Measurements from ENCODE around the gene SOX21.

Gene SOX21

GRCh38 chr13:94674609-94675348 lies 37.6 kb downstream of the SOX21 start:
- DNase-seq = peak; percentile 79

DNA sequence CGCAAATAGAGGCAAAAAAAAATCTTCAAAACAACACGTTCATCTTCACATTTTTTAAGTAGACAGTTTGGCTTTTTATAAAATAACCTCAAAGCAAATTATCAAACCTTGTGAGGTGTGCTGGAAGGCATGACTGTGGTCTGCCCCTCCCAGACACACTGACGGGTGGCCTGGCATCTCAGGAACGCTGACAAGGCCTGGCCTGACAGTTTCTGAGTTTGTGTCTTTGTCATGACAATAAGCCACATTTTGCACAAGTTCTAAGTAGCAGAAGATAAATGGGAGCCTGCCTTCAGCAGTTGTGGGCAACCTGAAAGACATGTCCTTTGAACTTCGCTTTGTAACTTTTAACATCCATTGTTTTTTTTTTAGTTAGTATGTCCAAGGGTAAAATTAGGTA lies 38.5 kb downstream of the SOX21 start:
- no peak for DNase-seq

GRCh38 chr13:94672400-94672799 lies 39.9 kb downstream of the SOX21 start:
- no peak for DNase-seq

DNA sequence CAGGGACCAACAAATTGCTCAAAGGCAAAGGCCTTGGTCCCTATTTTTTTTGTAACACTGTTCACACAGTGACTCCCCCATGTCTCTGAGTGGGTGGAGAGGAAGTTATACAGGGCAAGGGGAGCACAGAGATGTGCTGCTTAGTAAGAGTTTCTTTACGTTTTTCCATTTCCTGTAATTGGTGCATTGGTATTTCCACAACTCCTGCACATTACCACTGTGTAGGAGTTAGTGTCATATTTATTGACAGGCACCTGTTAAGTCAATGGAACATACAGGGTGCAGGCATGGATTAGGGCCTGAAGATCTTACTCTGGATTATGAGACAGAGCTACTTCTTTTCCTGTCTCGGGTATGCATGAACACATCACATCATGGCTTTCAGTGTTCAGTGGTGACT lies 45.2 kb downstream of the SOX21 start:
- DNase-seq = no peak

DNA sequence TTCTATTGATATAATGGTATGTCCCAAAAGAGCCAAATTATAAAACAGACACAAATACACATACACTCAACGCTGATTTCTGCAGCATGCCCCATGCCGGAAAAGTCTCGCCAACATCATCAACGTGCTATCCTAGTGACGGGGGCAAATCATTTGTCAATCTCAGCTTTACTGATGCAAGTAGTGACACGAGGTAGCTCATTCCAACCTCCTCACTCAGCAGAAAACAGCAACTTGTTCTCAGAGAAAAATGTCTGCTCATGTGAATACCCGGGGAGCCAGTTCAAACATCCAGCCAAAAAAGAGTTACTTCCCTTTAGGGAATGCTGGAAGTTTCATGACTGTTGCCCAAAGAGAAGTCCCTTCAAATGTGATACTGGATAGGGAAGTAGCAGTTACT lies 46.3 kb downstream of the SOX21 start:
- DNase-seq = no peak

GRCh38 chr13:94664889-94665288 lies 47.5 kb downstream of the SOX21 start:
- peak; percentile 76 for DNase-seq

DNA sequence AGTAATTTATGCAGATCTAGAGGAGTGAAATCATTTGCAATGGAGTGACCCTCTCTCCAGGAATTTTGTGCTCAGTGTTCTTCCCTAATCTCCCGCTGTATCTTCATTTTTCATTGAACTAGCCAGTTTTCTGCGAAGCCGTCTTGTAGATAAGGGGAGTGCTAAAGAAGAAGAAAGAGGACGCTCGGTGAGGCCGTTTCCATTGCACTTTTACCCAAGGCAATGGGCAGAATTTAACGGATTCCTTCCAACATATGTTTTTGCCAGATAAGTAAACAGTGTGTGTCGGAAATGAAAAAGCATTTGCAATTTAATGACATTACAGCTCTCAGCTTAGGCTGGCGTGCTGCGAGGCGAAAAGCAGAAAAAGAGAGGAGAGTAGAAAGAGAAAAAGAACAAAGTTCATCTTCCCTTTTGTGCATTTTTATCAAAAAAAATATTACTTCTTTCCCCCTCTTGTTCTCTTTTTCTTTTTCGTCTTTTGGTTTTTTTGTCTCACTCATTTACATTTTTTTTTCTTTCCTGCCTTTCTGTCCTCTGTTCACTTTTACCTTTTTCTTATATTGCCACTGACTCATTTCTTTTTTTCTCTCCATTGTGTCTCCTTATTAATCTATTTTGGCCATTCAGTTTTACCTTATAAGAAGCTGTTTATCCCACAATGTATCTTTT lies 49.9 kb downstream of the SOX21 start:
- DNase-seq = peak; percentile 26

- peak; percentile 46 for DNase-seq
Observed at GRCh38 chr13:94661406-94661805, 50.9 kb downstream of the SOX21 start.

GRCh38 chr13:94660695-94661326 lies 51.5 kb downstream of the SOX21 start:
- peak; percentile 74 for DNase-seq
